Endothelial cell of umbilical vein (primary cell): Measurements from ENCODE around the gene PLPP1. TPM values are rescaled to one million over a fixed set of nuclear protein-coding genes. Genes with fewer than 3 reads are reported as not detected.

Experiments
- BruUV-seq: library from RNA; stranded (reverse); fragments of 400-500 nt; replicated peaks from 2 replicates; lab custom pipeline; 2021; lab: Mats Ljungman, UMichigan
- CTCF ChIA-PET: fragments of 300-600, 350-600 bp; sonication (Branson Sonifier 250); formaldehyde crosslinking; loops from one replicate; lab custom pipeline; 2021; ENCODE audit warnings: antibody characterized with exemption, inconsistent platforms; lab: Charles Lee
- POLR2A ChIA-PET: fragments of 300-600, 350-600 bp; sonication (Branson Sonifier 250); formaldehyde crosslinking; loops from one replicate; lab custom pipeline; 2021; ENCODE audit warnings: antibody characterized with exemption, inconsistent platforms; lab: Charles Lee
- DNase-seq: peaks from one replicate; pipeline ENCODE4 v3.0.0-alpha.2; 2011; ENCODE audit warnings: low read depth, low spot score
- FAIRE-seq: peaks from 2 replicates; lab custom pipeline; 2011; peaks lifted over from hg19 to GRCh38; lab: Jason Lieb, UNC
- H2AFZ ChIP-seq: 2 replicates; pipeline ENCODE4 v1.6.0; 2012; ENCODE audit warnings: low read depth, low read length, control low read depth, inconsistent platforms
- H3K27ac ChIP-seq: 2 replicates; pipeline ENCODE4 v1.5.1; 2011; ENCODE audit warnings: low read depth, mild to moderate bottlenecking, control low read depth, low read length, moderate library complexity; ENCODE audit not compliant: insufficient read depth
- H3K27me3 ChIP-seq, 2 experiments: 2 replicates each; pipeline versions ENCODE4 v1.6.0 to v1.6.1; 2011; ENCODE audit warnings: low read length in 2 of 2, mixed read lengths in 1 of 2; ENCODE audit not compliant: control insufficient read depth in 2 of 2, insufficient read depth in 2 of 2
- H3K36me3 ChIP-seq, 2 experiments: 2 replicates in 1 of 2; 3 replicates in 1 of 2; pipeline ENCODE4 v1.5.1; 2011; ENCODE audit warnings: low read length in 2 of 2, mild to moderate bottlenecking in 1 of 2, moderate library complexity in 1 of 2; ENCODE audit not compliant: control insufficient read depth in 2 of 2, insufficient read depth in 2 of 2; ENCODE audit errors: extremely low read depth in 1 of 2
- H3K4me1 ChIP-seq: 3 replicates; pipeline ENCODE4 v1.5.1; 2011; ENCODE audit warnings: mild to moderate bottlenecking, low read length; ENCODE audit not compliant: control insufficient read depth, insufficient read depth; ENCODE audit errors: extremely low read depth
- H3K4me2 ChIP-seq: 2 replicates; pipeline ENCODE4 v1.6.1; 2011; ENCODE audit warnings: low read length, control low read depth, mixed read lengths; ENCODE audit not compliant: insufficient read depth
- H3K4me3 ChIP-seq, 3 experiments: fragments of 200-600 bp in 1 of 3; sonication (generic), shearing (Covaris generic) in 1 of 3; replicated peaks in 1 of 3; 2 replicates each; pipeline ENCODE4 v1.5.1; 2011 to 2016; ENCODE audit warnings: control low read depth in 3 of 3, low read length in 3 of 3, mild to moderate bottlenecking in 2 of 3, inconsistent platforms in 1 of 3, low read depth in 1 of 3, moderate library complexity in 1 of 3; ENCODE audit not compliant: insufficient read depth in 1 of 3
- H3K79me2 ChIP-seq: 2 replicates; pipeline ENCODE4 v1.6.0; 2012; ENCODE audit warnings: low read length, inconsistent platforms; ENCODE audit not compliant: control insufficient read depth, insufficient read depth
- H3K9ac ChIP-seq: replicated peaks from 2 replicates; pipeline ENCODE3; 2011; ENCODE audit warnings: low read length, control low read depth; ENCODE audit not compliant: insufficient read depth; ENCODE audit errors: extremely low read depth
- H3K9me1 ChIP-seq: replicated peaks from 3 replicates; pipeline ENCODE4 v1.6.0; 2011; ENCODE audit warnings: mild to moderate bottlenecking, low read length; ENCODE audit not compliant: control insufficient read depth, insufficient read depth; ENCODE audit errors: extremely low read depth
- H3K9me3 ChIP-seq: replicated peaks from 2 replicates; pipeline ENCODE4 v1.5.1; 2012; ENCODE audit warnings: low read length, inconsistent platforms; ENCODE audit not compliant: control insufficient read depth, insufficient read depth
- H4K20me1 ChIP-seq: replicated peaks from 2 replicates; pipeline ENCODE3; 2011; ENCODE audit warnings: mild to moderate bottlenecking, low read length; ENCODE audit not compliant: control insufficient read depth, insufficient read depth; ENCODE audit errors: extremely low read depth
- EZH2 ChIP-seq: IDR thresholded peaks from 2 replicates; pipeline ENCODE4 v1.6.1; 2012; ENCODE audit warnings: borderline replicate concordance, low read depth, mild to moderate bottlenecking, moderate library complexity, low read length, inconsistent platforms; ENCODE audit not compliant: severe bottlenecking
- FOS ChIP-seq: IDR thresholded peaks from 2 replicates; pipeline ENCODE4 v1.6.1; 2011; ENCODE audit warnings: mild to moderate bottlenecking, low read length, moderate library complexity, borderline replicate concordance; ENCODE audit not compliant: insufficient read depth
- GATA2 ChIP-seq: IDR thresholded peaks from 2 replicates; pipeline ENCODE4 v1.7.0; 2011; ENCODE audit warnings: low read depth, mild to moderate bottlenecking, moderate library complexity, mixed read lengths, low read length; ENCODE audit not compliant: insufficient read length, insufficient read depth
- JUN ChIP-seq: IDR thresholded peaks from 2 replicates; pipeline ENCODE4 v1.6.1; 2011; ENCODE audit warnings: borderline replicate concordance, low read depth; ENCODE audit not compliant: insufficient read length, insufficient read depth
- MYC ChIP-seq: IDR thresholded peaks from one replicate; pipeline ENCODE4 v1.6.1; 2011; ENCODE audit warnings: mild to moderate bottlenecking, low read depth, low read length
- POLR2A ChIP-seq: IDR thresholded peaks from 2 replicates; pipeline ENCODE4 v1.6.1; 2012; ENCODE audit warnings: low read depth, mild to moderate bottlenecking, control low read depth, low read length
- POLR2AphosphoS5 ChIP-seq: IDR thresholded peaks from 2 replicates; pipeline ENCODE4 v1.6.1; 2012; ENCODE audit warnings: low read depth, mild to moderate bottlenecking, control low read depth, low read length, moderate library complexity; ENCODE audit not compliant: insufficient read depth
- dilution Hi-C: fragments of 300-500 bp; cut with MboI; formaldehyde crosslinking; loops from one replicate; pipeline ENCODE4 v1.15.0; 2019; ENCODE audit warnings: low sequenced_read_pairs; ENCODE audit not compliant: extremely low pct_ligation_motif_present
- intact Hi-C: fragments of 100-400 bp; cut with micrococcal nuclease; formaldehyde crosslinking; loops from one replicate; pipeline ENCODE4 v1.10.0; 2022
- polyA plus RNA-seq, 4 experiments: library from polyadenylated mRNA; depleted of rRNA in 3 of 4; stranded (reverse) in 3 of 4; unstranded in 1 of 4; fragments of >200 nt; gene quantifications; 2 replicates each; pipeline versions ENCODE4 v1.2.1 to v1.2.3, GENCODE V29; 2011 to 2012; ENCODE audit warnings: missing spikeins in 1 of 4
- total RNA-seq: library from RNA; stranded (reverse); gene quantifications from 2 replicates; pipeline ENCODE4 v1.2.3, GENCODE V29; 2021
- TF ChIP-seq, protein P1 (sequence below): IDR thresholded peaks from 2 replicates; pipeline ENCODE4 v1.6.1; 2011; ENCODE audit not compliant: insufficient read depth, insufficient read length
- TF ChIP-seq, protein P2 (sequence below), 2 donors: IDR thresholded peaks; 1 replicate in 1 of 2; 2 replicates in 1 of 2; pipeline ENCODE4 v1.5.1; 2011; ENCODE audit warnings: low read length in 2 of 2, mild to moderate bottlenecking in 2 of 2, moderate library complexity in 2 of 2, control low read depth in 1 of 2, inconsistent platforms in 1 of 2, low read depth in 1 of 2; ENCODE audit not compliant: insufficient read depth in 1 of 2; ENCODE audit errors: extremely low read depth in 1 of 2

The PLPP1 gene
- total and polyA plus RNA-seq, 2 donors (not counting 3 experiments of a cell fraction or from before 2014, with no cell fraction given): 14.3 to 25.9 TPM

DNA sequence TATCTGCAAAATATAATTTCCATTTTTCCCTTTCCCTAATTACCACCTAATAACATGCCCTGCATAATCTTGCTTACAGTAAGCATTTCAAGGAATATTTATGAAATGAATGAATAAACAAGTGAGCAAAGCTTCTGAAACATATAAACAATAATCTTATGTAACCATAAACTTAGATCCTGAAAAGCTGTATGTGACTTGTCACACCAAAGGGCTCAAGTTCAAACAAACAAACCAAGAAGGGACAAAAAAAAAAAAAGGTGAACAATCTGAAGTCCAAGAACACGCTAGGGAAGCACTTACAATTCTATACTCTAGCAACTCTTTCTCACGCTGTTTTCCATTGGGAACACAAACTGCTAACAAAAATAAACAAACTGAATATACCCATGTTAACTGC lies 36.3 kb downstream of the PLPP1 start:
- Histone ChIP-seq H3K36me3 (no peaks in the 10 kb centered on the region), H4K20me1 (no peaks in the 10 kb centered on the region), H3K9ac (no peak overlapping the region), H2AFZ (no peak overlapping the region), H3K4me3 (no peak overlapping the region), H3K79me2 (no peaks in the 10 kb centered on the region), H3K9me1 (no peaks in the 10 kb centered on the region), H3K4me1 (no peaks in the 10 kb centered on the region), H3K4me2 (no peak overlapping the region), H3K9me3 (no peaks in the 10 kb centered on the region), H3K27ac (no peak overlapping the region), H3K27me3 (no peaks in the 10 kb centered on the region)
- DNase-seq (no peak), FAIRE-seq (no peak)
- CTCF ChIA-PET: interaction anchor here (1.0 kb wide), 1 partner anchor 50 kb away, joined by 3 read pairs; no protein-coding TSS in a partner anchor
- intact Hi-C loops: no loop called here
- POLR2A ChIA-PET: no interaction called here
- dilution Hi-C loops: no loop called here
- BruUV-seq: no TSS peak
- TF ChIP-seq POLR2AphosphoS5 (no peak), JUN (no peak), MYC (no peak), FOS (no peak), GATA2 (no peak), POLR2A (no peak), EZH2 (no peak)
- TF ChIP-seq, protein P1, sequence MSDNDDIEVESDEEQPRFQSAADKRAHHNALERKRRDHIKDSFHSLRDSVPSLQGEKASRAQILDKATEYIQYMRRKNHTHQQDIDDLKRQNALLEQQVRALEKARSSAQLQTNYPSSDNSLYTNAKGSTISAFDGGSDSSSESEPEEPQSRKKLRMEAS: no peak
- TF ChIP-seq, protein P2, sequence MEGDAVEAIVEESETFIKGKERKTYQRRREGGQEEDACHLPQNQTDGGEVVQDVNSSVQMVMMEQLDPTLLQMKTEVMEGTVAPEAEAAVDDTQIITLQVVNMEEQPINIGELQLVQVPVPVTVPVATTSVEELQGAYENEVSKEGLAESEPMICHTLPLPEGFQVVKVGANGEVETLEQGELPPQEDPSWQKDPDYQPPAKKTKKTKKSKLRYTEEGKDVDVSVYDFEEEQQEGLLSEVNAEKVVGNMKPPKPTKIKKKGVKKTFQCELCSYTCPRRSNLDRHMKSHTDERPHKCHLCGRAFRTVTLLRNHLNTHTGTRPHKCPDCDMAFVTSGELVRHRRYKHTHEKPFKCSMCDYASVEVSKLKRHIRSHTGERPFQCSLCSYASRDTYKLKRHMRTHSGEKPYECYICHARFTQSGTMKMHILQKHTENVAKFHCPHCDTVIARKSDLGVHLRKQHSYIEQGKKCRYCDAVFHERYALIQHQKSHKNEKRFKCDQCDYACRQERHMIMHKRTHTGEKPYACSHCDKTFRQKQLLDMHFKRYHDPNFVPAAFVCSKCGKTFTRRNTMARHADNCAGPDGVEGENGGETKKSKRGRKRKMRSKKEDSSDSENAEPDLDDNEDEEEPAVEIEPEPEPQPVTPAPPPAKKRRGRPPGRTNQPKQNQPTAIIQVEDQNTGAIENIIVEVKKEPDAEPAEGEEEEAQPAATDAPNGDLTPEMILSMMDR (IDR thresholded peaks at IDR 0.05; ENCODE audit: extremely low read depth in 1 of 2, insufficient read depth in 1 of 2, low read depth in 1 of 2, low read length in 2 of 2): no peak
